Epithelial cell of proximal tubule (primary cell): ENCODE measurements around the gene CDH10. TPM values are rescaled to one million over a fixed set of nuclear protein-coding genes. Genes with fewer than 3 reads are reported as not detected.

Experiments used
- DNase-seq: peaks from one replicate; pipeline ENCODE4 v3.0.0-alpha.2; 2011; ENCODE audit warnings: low read depth
- H3K4me3 ChIP-seq: 2 replicates; pipeline ENCODE4 v1.5.1; 2011; ENCODE audit warnings: low read depth, mild to moderate bottlenecking, low read length
- total RNA-seq: library from RNA; depleted of rRNA; stranded (reverse); fragments of >200 nt; gene quantifications from 2 replicates; pipeline ENCODE4 v1.2.3, GENCODE V29; 2015
- TF ChIP-seq, protein P1 (sequence below): conservative IDR thresholded peaks from 2 replicates; pipeline ENCODE4 v1.5.1; 2012; ENCODE audit warnings: low read depth, mild to moderate bottlenecking, low read length

The CDH10 gene
- total RNA-seq, 1 donor from 2014 or later = 0.58 TPM

GRCh38 chr5:24538346-24538745 lies 106.4 kb downstream of the CDH10 start:
- H3K4me3 ChIP-seq = no peak overlapping the region
- TF ChIP-seq, protein P1, sequence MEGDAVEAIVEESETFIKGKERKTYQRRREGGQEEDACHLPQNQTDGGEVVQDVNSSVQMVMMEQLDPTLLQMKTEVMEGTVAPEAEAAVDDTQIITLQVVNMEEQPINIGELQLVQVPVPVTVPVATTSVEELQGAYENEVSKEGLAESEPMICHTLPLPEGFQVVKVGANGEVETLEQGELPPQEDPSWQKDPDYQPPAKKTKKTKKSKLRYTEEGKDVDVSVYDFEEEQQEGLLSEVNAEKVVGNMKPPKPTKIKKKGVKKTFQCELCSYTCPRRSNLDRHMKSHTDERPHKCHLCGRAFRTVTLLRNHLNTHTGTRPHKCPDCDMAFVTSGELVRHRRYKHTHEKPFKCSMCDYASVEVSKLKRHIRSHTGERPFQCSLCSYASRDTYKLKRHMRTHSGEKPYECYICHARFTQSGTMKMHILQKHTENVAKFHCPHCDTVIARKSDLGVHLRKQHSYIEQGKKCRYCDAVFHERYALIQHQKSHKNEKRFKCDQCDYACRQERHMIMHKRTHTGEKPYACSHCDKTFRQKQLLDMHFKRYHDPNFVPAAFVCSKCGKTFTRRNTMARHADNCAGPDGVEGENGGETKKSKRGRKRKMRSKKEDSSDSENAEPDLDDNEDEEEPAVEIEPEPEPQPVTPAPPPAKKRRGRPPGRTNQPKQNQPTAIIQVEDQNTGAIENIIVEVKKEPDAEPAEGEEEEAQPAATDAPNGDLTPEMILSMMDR = no peak
- no peak for DNase-seq

- TF ChIP-seq, protein P1 = no peak
- DNase-seq = no peak
- no peak overlapping the region for H3K4me3 ChIP-seq
Observed at GRCh38 chr5:24535646-24536045, 109.1 kb downstream of the CDH10 start.

- no peak for DNase-seq
- H3K4me3 ChIP-seq = no peak overlapping the region
- TF ChIP-seq, protein P1 = peak; percentile 14
Observed at GRCh38 chr5:24530906-24531305, 113.9 kb downstream of the CDH10 start.

DNA sequence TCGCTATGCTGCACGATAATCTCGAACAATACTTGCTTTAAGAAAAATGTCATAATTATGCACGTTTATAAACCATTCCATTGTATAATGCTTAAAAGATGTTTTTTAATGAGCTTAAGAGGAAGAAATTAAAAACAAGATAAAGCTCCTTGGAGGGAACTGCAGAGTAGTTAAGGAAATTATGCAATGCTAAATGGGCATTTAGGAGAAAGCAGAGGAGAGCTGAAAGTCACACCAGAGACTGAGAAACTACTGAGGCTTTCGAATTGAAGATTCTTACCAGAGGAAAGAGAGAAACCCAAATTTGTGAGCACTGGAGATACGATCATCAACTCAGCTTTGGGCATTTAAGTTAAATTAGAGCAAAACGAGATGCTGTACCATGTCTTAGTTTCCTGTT lies 119.4 kb downstream of the CDH10 start:
- H3K4me3 ChIP-seq = no peak overlapping the region
- no peak for DNase-seq
- TF ChIP-seq, protein P1 = no peak

DNA sequence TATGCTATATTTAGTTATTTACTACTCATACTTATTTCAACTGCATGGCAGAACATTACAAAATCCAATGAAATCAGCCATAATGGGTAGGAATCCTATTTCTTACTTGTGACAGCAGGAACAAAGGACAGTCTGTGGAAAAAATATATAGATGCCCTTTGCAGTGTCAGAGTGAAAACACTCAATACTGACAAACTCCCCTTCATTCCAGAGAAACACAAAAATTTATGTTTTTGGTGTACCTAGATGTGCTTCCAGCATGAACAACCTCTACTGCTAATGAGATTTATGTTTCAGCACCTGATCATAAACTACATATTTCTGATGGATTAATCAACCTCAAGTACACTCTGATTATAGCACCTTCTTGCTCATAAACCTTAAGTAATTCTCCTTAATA lies 132.4 kb downstream of the CDH10 start:
- no peak overlapping the region for H3K4me3 ChIP-seq
- TF ChIP-seq, protein P1 = no peak
- no peak for DNase-seq

GRCh38 chr5:24510523-24510988 lies 134.2 kb downstream of the CDH10 start:
- DNase-seq = peak; percentile 3
- H3K4me3 ChIP-seq = no peak overlapping the region
- TF ChIP-seq, protein P1 = no peak

- DNase-seq = no peak
- TF ChIP-seq, protein P1 = no peak
Observed at GRCh38 chr5:24509943-24510342, 134.8 kb downstream of the CDH10 start.

More at GRCh38 chr5:24509943-24510342, 134.8 kb downstream of the CDH10 start:
- no peak overlapping the region for H3K4me3 ChIP-seq
